Suprapubic skin (tissue), 4 donors: ENCODE measurements around the gene ATM. TPM values are rescaled to one million over a fixed set of nuclear protein-coding genes. Genes with fewer than 3 reads are reported as not detected.

ENCODE experiments used
- DNase-seq, 2 donors: peaks; one replicate each; pipeline ENCODE4 v3.0.0-alpha.2; 2019; ENCODE audit warnings: low spot score in 2 of 2
- H3K27ac ChIP-seq: fragments of 200-600 bp; sonication (generic); one replicate; pipeline ENCODE4 v1.5.1; 2019
- H3K27me3 ChIP-seq: fragments of 200-600 bp; sonication (generic); one replicate; pipeline ENCODE4 v1.5.1; 2019
- H3K36me3 ChIP-seq: fragments of 200-600 bp; sonication (generic); one replicate; pipeline ENCODE4 v1.5.1; 2019
- H3K4me1 ChIP-seq: fragments of 200-600 bp; sonication (generic); one replicate; pipeline ENCODE4 v1.5.1; 2019
- H3K4me3 ChIP-seq: fragments of 200-600 bp; sonication (generic); one replicate; pipeline ENCODE4 v1.5.1; 2019; ENCODE audit warnings: mild to moderate bottlenecking
- H3K9me3 ChIP-seq: fragments of 200-600 bp; sonication (generic); one replicate; pipeline ENCODE4 v1.5.1; 2019
- EP300 ChIP-seq: sonication (generic); formaldehyde crosslinking; IDR thresholded peaks from one replicate; pipeline ENCODE4 v1.6.1; 2017; ENCODE audit warnings: antibody characterized with exemption
- POLR2A ChIP-seq, 2 donors: fragments of 450-650 bp; IDR thresholded peaks; one replicate each; pipeline ENCODE4 v1.6.1; 2017; ENCODE audit warnings: antibody characterized with exemption in 2 of 2, mild to moderate bottlenecking in 2 of 2, moderate library complexity in 2 of 2
- POLR2AphosphoS5 ChIP-seq, 3 donors: sonication (generic); formaldehyde crosslinking; IDR thresholded peaks; one replicate each; pipeline ENCODE4 v1.6.1; 2017; ENCODE audit warnings: antibody characterized with exemption in 3 of 3
- WGBS: methylation state at CpG from one replicate; pipeline ENCODE4 v1.1.5; 2018; 5-methylcytosine and 5-hydroxymethylcytosine counted together
- total RNA-seq, 4 donors: library from RNA; depleted of rRNA; stranded (reverse); fragments of >200 nt; gene quantifications; one replicate each; pipeline ENCODE4 v1.1.0, GENCODE V29; 2016
- TF ChIP-seq, protein P1 (sequence below), 2 donors: fragments of 200-600 bp in 1 of 2; fragments of 450-650 bp in 1 of 2; sonication (generic) in 1 of 2; IDR thresholded peaks; one replicate each; pipeline ENCODE4 v1.5.1; 2016 to 2019; ENCODE audit warnings: antibody characterized with exemption in 2 of 2, mild to moderate bottlenecking in 1 of 2, moderate library complexity in 1 of 2

The ATM gene
- total RNA-seq, 4 donors from 2014 or later, result 17.5 to 76.4 (median 34.2) TPM

DNA sequence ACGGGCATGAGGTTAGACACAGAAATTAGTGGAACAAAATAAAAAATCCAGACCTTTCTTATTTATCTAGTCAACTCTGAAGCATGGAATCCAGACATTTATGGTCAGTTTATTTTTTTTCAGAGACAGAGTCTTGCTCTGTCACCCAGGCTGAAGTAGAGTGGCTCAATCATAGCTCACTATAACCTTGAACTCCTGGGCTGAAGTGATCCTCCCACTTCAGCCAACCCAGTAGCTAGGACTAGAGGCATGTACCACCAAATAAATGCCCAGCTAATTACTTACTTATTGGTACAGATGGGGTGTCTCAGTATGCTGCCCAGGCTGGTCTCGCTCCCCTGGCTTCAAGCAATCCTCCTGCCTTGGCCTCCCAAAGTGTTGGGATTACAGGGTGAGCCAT is 9.1 kb upstream of the ATM start:
- H3K9me3 ChIP-seq, result no peaks in the 10 kb centered on the region
- peaks cover 35% of the 10 kb centered on the region for H3K36me3 ChIP-seq
- H3K4me3 ChIP-seq, result no peak overlapping the region
- no peaks in the 10 kb centered on the region for H3K27me3 ChIP-seq
- 46% methylated on average over 2 of the region's 2 CpGs for WGBS
- TF ChIP-seq, protein P1, sequence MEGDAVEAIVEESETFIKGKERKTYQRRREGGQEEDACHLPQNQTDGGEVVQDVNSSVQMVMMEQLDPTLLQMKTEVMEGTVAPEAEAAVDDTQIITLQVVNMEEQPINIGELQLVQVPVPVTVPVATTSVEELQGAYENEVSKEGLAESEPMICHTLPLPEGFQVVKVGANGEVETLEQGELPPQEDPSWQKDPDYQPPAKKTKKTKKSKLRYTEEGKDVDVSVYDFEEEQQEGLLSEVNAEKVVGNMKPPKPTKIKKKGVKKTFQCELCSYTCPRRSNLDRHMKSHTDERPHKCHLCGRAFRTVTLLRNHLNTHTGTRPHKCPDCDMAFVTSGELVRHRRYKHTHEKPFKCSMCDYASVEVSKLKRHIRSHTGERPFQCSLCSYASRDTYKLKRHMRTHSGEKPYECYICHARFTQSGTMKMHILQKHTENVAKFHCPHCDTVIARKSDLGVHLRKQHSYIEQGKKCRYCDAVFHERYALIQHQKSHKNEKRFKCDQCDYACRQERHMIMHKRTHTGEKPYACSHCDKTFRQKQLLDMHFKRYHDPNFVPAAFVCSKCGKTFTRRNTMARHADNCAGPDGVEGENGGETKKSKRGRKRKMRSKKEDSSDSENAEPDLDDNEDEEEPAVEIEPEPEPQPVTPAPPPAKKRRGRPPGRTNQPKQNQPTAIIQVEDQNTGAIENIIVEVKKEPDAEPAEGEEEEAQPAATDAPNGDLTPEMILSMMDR (IDR thresholded peaks at IDR 0.05), result no peak
- no peak for TF ChIP-seq EP300
- no peak for TF ChIP-seq POLR2AphosphoS5 (IDR thresholded peaks at IDR 0.05)
- TF ChIP-seq POLR2A (IDR thresholded peaks at IDR 0.05), result no peak
- no peak for DNase-seq
- H3K4me1 ChIP-seq, result no peaks in the 10 kb centered on the region
- H3K27ac ChIP-seq, result no peak overlapping the region

DNA sequence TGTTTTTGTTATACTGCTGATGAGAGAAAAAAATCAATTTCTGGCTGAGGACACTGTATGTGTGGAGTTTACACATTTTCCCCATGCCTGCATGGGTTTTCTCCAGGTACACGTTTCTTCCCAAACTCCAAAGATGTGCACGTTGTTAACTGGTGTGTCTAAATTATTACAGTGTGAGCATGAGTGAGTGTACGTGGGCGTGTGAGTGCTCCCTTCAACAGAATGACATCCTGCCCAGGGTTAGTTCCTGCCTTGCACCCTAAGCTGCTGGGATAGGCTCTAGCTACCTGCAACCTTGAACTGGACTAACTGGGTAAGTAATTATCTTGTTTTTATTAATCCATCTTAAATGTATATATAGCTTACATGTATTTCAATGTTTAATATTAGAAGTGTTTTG is 5.9 kb upstream of the ATM start:
- Histone ChIP-seq H3K36me3 (peaks cover 10% of the 10 kb centered on the region), H3K9me3 (no peaks in the 10 kb centered on the region), H3K4me3 (no peak overlapping the region), H3K4me1 (peaks cover 15% of the 10 kb centered on the region), H3K27me3 (no peaks in the 10 kb centered on the region), H3K27ac (no peak overlapping the region)
- 53% methylated on average over 4 of the region's 4 CpGs for WGBS
- TF ChIP-seq, protein P1 (IDR thresholded peaks at IDR 0.05), result no peak
- TF ChIP-seq POLR2A (IDR thresholded peaks at IDR 0.05), result no peak
- no peak for TF ChIP-seq POLR2AphosphoS5 (IDR thresholded peaks at IDR 0.05)
- no peak for TF ChIP-seq EP300
- DNase-seq, result no peak

DNA sequence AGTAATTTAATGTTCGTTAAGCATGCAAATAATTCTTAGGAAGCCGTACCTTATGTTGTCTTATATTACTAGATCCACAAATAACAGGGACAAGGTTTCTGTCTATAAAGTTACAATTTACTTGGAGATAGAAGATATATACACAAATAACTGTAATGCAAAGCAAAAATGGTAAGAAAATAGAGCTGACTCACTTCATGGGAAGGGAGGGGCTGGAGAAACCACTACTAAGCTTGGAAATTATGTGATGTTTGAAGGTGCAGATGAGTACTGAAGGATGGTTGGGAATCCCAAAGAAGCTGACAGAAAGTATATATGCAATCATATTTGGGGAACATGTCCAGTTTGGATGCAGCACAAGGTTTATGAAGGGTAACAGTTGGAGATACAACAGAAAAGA is 4.4 kb upstream of the ATM start:
- Histone ChIP-seq H3K4me1 (peaks cover 16% of the 10 kb centered on the region), H3K36me3 (no peaks in the 10 kb centered on the region), H3K27me3 (no peaks in the 10 kb centered on the region), H3K4me3 (no peak overlapping the region), H3K9me3 (no peaks in the 10 kb centered on the region), H3K27ac (no peak overlapping the region)
- 43% methylated on average over 2 of the region's 2 CpGs for WGBS
- TF ChIP-seq POLR2AphosphoS5 (IDR thresholded peaks at IDR 0.05) (no peak), EP300 (no peak)
- DNase-seq, result no peak

DNA sequence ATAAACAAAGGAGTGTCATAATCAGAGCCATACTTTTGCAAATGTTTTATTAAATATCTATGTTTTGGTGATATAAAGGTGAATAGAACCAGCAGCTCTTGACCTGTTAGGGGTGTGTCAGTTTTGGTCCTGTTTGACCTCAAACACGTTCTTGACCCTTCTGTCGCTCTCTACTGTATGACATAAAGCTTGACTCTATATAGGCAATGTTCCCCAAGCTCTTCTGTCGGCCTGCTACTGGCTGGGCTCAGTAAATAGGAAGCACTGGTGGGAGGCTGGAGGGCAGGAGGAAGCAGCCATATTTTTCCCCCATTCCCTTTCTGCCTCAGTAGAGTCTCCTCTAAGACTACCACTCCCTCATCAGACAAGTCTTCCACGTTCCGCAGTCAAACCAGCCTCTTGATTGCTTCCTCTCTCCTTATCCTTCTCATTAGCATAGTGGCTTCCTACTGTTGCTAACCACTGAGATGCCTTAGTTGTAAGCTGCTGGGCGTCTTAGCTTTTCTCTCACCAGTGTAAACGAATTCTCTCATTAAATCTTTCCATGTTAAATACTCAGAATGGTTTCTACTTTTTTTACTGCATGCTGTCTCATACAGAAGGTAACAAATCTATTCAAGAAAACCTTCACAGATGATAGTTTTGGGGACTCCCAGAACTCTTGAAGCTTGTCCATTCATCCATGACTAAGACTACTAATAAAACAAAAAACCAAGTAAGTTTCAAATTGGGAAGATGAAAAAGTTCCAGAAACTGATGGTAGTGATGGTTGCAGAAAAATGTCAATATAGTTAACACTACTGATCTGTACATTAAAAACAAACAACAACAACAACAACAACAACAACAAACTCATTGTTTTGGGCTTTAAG is 3.7 kb upstream of the ATM start:
- Histone ChIP-seq H3K36me3 (no peaks in the 10 kb centered on the region), H3K27ac (no peak overlapping the region), H3K4me3 (no peak overlapping the region), H3K9me3 (no peaks in the 10 kb centered on the region), H3K4me1 (peaks cover 23% of the 10 kb centered on the region), H3K27me3 (no peaks in the 10 kb centered on the region)
- TF ChIP-seq POLR2A (IDR thresholded peaks at IDR 0.05) (no peak), EP300 (no peak), POLR2AphosphoS5 (IDR thresholded peaks at IDR 0.05) (no peak)
- no peak for DNase-seq
- WGBS, result 84% methylated on average over 7 of the region's 7 CpGs

DNA sequence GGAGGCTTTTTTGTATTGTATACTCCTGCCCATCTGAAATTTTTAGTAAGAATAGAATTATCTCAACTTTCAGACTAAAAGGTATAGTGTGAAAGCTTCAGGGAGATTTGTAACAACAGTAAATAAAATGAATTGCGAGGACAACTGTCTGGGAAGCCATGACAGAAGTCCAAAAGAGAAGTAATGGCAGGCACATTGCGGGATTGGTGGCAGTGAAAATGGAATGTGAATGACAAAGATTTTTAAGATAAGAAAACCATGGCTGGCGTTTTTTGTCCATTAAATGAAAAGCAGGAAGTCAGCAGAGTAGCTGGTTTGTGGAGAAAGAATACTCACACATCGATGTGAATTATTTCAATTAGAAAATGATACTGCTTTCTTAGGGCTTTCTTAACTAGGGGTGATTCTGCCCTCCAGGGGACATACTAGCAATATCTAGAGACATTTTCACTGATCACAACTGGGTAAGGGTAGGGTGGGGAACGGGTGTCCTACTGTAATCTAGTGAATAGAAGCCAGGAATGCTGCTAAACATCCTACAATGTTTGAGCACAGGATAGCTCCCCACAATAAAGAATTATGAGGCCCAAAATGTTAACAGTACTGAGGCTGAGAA is 2.0 kb upstream of the ATM start:
- H3K4me3 ChIP-seq, result peak overlapping the region; percentile 70
- H3K27me3 ChIP-seq, result no peaks in the 10 kb centered on the region
- DNase-seq, result no peak
- H3K27ac ChIP-seq, result no peak overlapping the region
- H3K9me3 ChIP-seq, result no peaks in the 10 kb centered on the region
- H3K36me3 ChIP-seq, result no peaks in the 10 kb centered on the region
- H3K4me1 ChIP-seq, result peaks cover 36% of the 10 kb centered on the region
- 40% methylated on average over 5 of the region's 5 CpGs for WGBS
- TF ChIP-seq EP300, result no peak
- no peak for TF ChIP-seq POLR2A (IDR thresholded peaks at IDR 0.05)

DNA sequence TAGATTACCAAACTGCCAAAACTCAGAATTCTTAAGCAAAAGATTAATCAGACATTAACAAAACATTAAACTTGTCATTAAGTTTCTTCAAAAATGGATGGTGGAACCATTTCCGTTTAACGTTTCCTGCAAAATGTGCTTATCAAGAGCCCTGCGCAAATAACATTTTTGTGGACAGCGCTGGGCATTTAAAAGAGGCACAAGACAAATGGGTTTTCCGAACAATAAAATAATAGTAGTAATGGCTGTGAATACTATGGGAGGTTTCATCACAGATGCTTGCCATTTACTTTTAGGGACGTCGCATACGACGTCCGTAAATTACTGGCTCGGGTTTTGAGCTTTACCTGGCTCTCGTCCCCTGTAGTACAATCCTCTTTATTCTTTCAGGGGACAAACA is 1.5 kb upstream of the ATM start:
- no peak for DNase-seq
- Histone ChIP-seq H3K4me1 (peaks cover 37% of the 10 kb centered on the region), H3K27me3 (no peaks in the 10 kb centered on the region), H3K27ac (peak overlapping the region; percentile 96), H3K4me3 (peak overlapping the region; percentile 70), H3K9me3 (no peaks in the 10 kb centered on the region), H3K36me3 (no peaks in the 10 kb centered on the region)
- TF ChIP-seq POLR2A (IDR thresholded peaks at IDR 0.05) (no peak), POLR2AphosphoS5 (IDR thresholded peaks at IDR 0.05) (no peak), EP300 (no peak)
- TF ChIP-seq, protein P1 (IDR thresholded peaks at IDR 0.05), result no peak
- under 1% methylated on average over 12 of the region's 12 CpGs for WGBS
